ENCODE results near the gene LOXHD1.

DNA sequence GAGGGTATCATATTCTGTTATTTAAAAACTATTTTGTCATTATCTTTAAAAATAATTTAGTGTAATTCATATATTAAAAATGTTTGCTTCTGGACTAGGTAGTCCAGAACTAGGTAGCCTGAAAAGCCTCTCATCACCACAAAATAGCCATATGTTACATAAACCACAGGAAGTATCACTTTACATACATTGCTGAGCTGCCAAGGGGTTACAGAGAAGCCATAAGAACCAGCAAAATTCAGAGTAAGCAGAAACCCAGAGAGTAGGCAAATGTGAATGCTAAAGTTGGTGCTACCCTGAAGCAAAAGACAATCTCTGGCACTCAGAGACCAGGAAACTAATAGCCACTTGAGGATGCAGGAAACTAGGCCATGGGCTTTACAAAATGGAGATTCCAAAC is 60.9 kb downstream of the LOXHD1 start:
- TF ChIP-seq, protein P1, sequence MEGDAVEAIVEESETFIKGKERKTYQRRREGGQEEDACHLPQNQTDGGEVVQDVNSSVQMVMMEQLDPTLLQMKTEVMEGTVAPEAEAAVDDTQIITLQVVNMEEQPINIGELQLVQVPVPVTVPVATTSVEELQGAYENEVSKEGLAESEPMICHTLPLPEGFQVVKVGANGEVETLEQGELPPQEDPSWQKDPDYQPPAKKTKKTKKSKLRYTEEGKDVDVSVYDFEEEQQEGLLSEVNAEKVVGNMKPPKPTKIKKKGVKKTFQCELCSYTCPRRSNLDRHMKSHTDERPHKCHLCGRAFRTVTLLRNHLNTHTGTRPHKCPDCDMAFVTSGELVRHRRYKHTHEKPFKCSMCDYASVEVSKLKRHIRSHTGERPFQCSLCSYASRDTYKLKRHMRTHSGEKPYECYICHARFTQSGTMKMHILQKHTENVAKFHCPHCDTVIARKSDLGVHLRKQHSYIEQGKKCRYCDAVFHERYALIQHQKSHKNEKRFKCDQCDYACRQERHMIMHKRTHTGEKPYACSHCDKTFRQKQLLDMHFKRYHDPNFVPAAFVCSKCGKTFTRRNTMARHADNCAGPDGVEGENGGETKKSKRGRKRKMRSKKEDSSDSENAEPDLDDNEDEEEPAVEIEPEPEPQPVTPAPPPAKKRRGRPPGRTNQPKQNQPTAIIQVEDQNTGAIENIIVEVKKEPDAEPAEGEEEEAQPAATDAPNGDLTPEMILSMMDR (conservative IDR thresholded peaks at IDR 0.05) = no peak
- TF ChIP-seq EZH2 (IDR thresholded peaks at IDR 0.05; ENCODE audit: low read depth) = no peak
